Stimulated activated CD4-positive, alpha-beta T cell treated with anti-CD3 and anti-CD28 coated beads, Interleukin-12 subunit alpha, Interleukin-12 subunit beta, amount 100 ng/mL, for 4 hours (primary cell): ENCODE results near the gene CYP4F2.
"Not testable (repeated sequence)": the region's sequence is repeated elsewhere in the genome, so short reads cannot be mapped to it uniquely, and the experiment has no call there.

Experiments used
- DNase-seq: peaks from one replicate; pipeline ENCODE4 v3.0.0-alpha.2; 2020

Gene CYP4F2

DNA sequence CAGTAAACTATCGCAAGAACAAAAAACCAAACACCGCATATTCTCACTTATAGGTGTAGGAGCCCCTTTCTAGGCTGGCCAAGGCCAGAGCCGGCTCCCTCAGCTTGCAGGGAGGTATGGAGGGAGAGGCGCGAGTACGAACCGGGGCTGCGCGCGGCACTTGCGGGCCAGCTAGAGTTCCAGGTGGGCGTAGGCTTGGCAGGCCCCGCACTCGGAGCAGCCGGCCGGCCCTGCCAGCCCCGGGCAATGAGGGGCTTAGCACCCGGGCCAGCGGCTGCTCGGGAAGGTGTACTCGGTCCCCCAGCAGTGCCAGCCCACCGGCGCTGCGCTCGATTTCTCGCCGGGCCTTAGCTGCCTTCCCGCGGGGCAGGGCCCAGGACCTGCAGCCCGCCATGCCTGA is 1.7 kb upstream of the CYP4F2 start:
- not testable (repeated sequence) for DNase-seq

DNA sequence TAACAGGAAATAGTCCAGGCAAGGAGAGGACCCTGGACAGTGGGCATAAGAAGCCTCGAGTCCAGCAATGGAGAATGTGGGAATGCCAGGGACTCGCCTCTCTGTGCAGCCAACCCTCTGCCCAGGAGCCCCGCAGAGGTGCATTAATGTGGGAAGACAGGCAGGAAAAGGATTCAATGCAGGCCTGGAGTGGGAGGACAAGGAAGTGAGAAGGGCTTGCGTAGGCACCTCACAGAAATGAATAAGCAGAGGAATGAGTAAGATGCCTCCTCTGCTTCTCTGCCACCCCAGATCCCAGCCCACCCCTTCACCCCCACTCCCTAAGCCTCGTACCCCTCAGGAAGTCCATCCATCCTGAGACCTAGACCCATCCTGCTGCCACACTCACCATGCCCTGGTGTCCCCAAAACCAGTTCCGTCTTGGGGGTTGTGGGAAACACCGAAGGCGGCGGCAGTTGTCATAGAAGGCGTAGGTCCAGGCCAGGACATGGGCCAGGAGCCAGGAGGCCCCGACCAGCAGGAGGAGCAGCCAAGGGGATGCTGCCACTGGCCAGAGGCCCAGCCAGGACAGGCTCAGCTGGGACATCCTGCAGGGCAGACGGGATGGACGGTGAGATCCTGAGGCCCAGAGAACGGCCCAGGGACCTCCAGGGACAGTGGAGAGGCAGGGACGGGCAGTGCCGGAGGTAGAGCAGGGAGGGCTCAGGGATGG is 692 bp downstream of the CYP4F2 start:
- DNase-seq: no peak

GRCh38 chr19:15895876-15896430 is 1.9 kb downstream of the CYP4F2 start:
- DNase-seq: no peak

GRCh38 chr19:15894359-15894758 is 3.5 kb downstream of the CYP4F2 start:
- no peak for DNase-seq

DNA sequence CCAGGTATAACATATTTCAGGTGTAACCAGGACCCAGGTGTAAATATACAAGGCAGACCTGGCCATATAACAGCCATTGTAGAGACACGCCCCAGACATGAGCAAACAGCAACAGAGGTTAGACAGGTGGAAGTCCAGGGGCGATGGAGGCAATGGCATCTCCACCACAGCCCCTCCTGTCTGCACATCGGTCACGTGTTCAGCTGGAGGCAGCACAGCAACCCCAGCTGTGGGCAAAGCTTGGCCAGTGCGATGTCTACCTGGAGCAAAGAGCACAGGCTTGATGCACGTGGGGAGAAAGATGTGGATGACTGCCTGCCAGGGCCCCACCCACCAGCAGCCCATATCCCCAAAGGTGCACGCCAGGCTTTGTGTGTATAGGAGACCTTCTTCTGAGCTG is 4.4 kb downstream of the CYP4F2 start:
- DNase-seq: no peak

DNA sequence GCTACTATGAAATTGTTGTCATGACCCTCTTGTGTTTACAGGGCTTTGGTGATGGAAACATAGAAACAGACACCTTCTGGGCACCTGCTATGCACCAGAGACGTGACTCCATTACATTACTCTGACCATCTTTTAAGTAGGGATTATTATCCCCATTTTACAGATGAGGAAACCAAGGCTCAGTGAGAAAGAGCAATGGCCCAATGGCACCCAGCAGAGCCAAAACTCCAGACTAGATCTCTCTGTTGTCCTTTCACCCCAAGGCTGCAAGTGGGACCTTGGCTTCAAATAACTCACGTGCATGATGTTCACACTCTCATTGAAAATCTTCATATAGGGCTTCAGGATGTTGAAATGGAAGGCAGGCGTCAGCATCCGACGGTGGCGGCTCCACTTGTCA is 5.9 kb downstream of the CYP4F2 start:
- no peak for DNase-seq

DNA sequence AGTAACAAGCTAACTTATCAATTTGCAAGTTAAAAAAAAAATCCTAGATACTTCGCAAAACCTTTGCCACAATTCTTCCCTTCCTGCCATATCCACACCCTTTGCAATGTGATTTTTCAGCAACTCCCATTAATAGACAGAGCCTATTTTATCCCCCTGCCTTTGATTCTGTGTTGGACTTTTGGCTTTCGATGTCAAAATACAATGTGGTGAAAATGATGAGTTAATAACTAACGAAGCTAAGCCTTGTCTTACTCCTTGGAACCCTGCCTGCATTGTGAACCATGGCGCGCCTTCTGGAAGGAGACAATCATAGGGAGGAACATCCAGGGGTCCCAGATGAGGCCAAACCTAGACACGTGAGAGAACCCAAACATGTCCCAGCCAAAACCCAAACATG is 6.4 kb downstream of the CYP4F2 start:
- DNase-seq: no peak

DNA sequence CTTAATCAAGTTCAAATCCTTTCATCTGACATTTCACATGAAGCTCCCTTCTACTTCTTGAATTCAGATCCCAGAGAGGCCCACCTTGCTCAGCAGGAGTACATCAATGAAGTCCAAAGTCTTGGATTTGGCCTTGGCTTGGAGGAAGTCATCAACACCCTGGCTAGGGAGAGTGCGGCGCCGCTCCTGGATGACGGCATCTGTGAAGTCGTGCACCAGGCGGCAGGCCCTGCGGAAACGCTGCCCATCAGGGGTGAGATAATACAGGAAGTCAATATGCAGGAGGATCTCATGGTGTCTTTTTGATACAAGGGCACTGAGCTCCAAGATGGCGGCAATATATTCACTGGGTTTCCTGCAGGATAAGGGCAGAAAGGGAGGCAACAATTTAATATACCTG is 8.5 kb downstream of the CYP4F2 start:
- not testable (repeated sequence) for DNase-seq

DNA sequence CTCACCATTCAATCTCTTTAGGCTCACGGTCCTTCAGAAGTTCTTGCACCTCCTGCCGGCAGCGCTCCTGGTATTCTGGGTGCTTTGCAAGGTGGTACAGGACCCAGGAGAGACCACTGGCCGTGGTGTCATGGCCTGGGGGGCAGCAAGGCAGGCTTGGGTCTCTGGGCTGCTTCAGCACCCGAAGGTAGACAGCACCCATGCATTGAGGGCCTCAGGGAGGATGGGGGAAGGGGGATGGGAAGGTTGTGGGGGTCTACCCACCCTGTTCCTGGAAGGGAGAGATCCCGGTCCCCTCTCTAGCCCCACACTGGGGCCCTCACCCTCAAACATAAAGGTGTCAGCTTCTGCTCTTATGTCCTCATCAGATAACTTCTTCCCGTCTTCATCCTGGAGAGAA is 12.0 kb downstream of the CYP4F2 start:
- DNase-seq: no peak

- no peak for DNase-seq
Measured at GRCh38 chr19:15885167-15885566, 12.7 kb downstream of the CYP4F2 start.

GRCh38 chr19:15883329-15883728 is 14.5 kb downstream of the CYP4F2 start:
- DNase-seq: not testable (repeated sequence)

DNA sequence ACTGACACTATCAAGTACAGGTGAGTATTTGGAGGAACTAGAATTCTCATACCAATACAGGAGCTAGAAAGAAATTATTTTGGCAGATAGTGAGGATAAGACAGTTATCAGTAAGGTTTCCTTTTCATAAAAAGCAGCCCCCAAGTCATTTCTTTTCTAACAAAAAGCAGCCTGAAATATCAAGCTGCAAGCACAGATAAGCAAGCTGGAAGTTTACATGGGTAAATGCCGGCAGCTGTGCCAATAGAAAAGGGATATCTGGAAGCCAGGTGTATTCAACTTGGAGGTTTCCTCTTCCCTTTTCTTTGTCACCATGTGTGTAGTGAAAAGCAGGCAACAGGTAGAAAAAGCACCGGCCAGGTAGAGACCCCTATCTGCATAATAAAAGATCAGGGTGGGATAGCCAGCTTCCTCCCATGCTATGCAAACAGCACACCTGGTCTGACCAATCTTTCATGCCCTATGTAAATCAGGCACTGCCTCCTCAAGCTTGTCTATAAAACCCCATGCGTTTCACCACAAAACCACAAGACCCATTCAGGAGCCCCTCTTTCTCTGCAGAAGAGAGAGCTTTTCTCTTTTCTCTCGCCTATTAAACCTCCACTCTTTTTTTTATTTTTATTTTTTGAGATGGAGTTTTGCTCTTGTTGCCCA is 22.9 kb downstream of the CYP4F2 start:
- no peak for DNase-seq

GRCh38 chr19:15873771-15874170 is 24.1 kb downstream of the CYP4F2 start:
- not testable (repeated sequence) for DNase-seq

GRCh38 chr19:15871570-15871969 is 26.3 kb downstream of the CYP4F2 start:
- peak; percentile 5 for DNase-seq

- no peak for DNase-seq
Measured at GRCh38 chr19:15869873-15870272, 28.0 kb downstream of the CYP4F2 start.

GRCh38 chr19:15869109-15869555 is 28.7 kb downstream of the CYP4F2 start:
- DNase-seq: peak; percentile 24

DNA sequence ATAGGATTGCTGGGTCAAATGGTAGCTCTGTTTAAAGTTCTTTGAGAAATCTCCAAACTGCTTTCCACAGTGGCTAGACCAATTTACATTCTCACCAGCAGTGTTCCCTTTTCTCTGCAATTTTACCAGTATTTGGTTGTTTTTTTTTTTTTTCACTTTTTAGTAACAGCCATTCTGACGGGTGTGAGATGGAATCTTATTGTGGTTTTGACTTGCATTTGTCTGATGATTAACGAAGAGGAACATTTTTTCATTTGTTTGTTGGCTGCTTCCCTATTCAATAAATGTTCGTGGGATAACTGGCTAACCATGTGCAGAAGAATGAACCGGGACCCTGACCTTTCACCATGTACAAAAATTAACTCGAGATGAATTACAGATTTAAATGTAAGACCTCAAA is 31.2 kb downstream of the CYP4F2 start:
- no peak for DNase-seq

GRCh38 chr19:15864824-15865223 is 33.0 kb downstream of the CYP4F2 start:
- no peak for DNase-seq

GRCh38 chr19:15863272-15863671 is 34.6 kb downstream of the CYP4F2 start:
- DNase-seq: no peak

DNA sequence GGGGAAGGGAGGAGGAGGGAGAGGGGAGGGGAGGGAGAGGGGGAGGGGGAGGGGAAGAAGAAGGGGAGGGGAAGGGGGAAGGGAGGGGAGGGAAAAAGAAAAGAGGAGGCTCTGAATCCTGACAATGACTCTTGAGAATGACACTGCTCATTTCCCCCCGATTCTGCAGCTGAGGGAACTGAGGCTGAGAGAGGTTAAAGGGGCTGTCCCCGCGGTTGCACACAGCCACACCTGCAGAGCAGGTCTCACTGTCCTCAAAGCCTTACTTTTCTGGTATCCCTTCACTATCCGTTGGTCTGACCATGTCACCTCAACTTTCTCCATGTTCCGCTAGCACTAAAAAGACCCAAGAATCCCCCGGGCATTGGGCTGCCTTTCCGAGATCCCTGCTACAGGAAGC is 35.4 kb downstream of the CYP4F2 start:
- DNase-seq: no peak

GRCh38 chr19:15860522-15860921 is 37.4 kb downstream of the CYP4F2 start:
- DNase-seq: no peak

GRCh38 chr19:15859187-15859586 is 38.7 kb downstream of the CYP4F2 start:
- no peak for DNase-seq

GRCh38 chr19:15850385-15850784 is 47.5 kb downstream of the CYP4F2 start:
- no peak for DNase-seq

GRCh38 chr19:15846923-15847322 is 51.0 kb downstream of the CYP4F2 start:
- DNase-seq: no peak

GRCh38 chr19:15843894-15844222 is 54.0 kb downstream of the CYP4F2 start:
- DNase-seq: not testable (repeated sequence)
